ENCODE data around the gene SLC25A11.

GRCh38 chr17:4898351-4898750 lies 41.5 kb downstream of the SLC25A11 start:
- TF ChIP-seq POLR2A (IDR thresholded peaks at IDR 0.05) (no peak), CTCF (IDR thresholded peaks at IDR 0.05) (no peak)
